Measurements from ENCODE around the gene SNX30. TPM values are rescaled to one million over a fixed set of nuclear protein-coding genes. Genes with fewer than 3 reads are reported as not detected.
A peak's percentile ranks its signal among the peaks of the same experiment; 100 is the strongest.

The SNX30 gene
- total RNA-seq, 1 donor from 2014 or later = 7.9 TPM

DNA sequence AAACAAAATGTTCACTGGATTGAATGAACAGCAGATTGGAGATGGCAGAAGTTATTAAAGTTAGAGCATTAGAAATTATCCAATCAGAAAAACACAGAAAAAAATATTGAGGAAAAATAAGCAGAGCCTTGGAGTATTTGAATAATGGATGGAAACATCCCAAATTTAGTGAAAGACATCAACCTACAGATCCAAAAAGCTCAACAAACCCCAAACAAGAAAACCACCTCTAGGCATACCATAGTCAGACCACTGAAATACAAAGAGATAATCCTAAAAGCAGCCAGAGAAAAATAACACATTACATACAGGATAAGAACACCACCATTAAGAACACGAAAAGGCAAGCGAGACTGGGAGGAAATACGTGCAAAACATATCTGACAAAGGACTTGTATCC lies 37.9 kb upstream of the SNX30 start:
- DNase-seq (ENCODE audit: extremely low spot score in 2 of 2) = no peak
- Histone ChIP-seq H3K4me3 (no peak overlapping the region), H3K27me3 (no peaks in the 10 kb centered on the region), H3K4me1 (peaks cover 17% of the 10 kb centered on the region), H3K9me3 (no peaks in the 10 kb centered on the region), H3K36me3 (peaks cover 0 to 4% of the 10 kb centered on the region in 2 donors), H3K27ac (no peak overlapping the region)
- intact Hi-C loops (cut with DNase I) = no loop called here
- TF ChIP-seq CTCF (IDR thresholded peaks at IDR 0.05) = no peak
- TF ChIP-seq POLR2A (IDR thresholded peaks at IDR 0.05) = no peak

- peak within 1 kb of the TSS; percentile 91 for H3K27ac ChIP-seq
- TF ChIP-seq POLR2AphosphoS5 (IDR thresholded peaks at IDR 0.05; ENCODE audit: insufficient read depth in 1 of 2, low read depth in 1 of 2) = peak; percentile 85 to 91
- peak in 1 of 2 donors; percentile 65 for TF ChIP-seq POLR2A (IDR thresholded peaks at IDR 0.05)
- TF ChIP-seq CTCF (IDR thresholded peaks at IDR 0.05) = no peak
- H3K4me1 ChIP-seq = peaks cover 22% of the 10 kb centered on the region
- DNase-seq (ENCODE audit: extremely low spot score in 2 of 2) = peak in 1 of 2 donors; percentile 96
- no peaks in the 10 kb centered on the region for H3K27me3 ChIP-seq
- intact Hi-C loops (cut with DNase I) = no loop called here
- peaks cover 0 to 4% of the 10 kb centered on the region in 2 donors for H3K36me3 ChIP-seq
- no peaks in the 10 kb centered on the region for H3K9me3 ChIP-seq
- peak within 1 kb of the TSS; percentile 72 to 88 for H3K4me3 ChIP-seq
These were observed 32.8 kb upstream of the SNX30 start, which contains the start of gene INIP for GRCh38 chr9:112717661-112718331. Gene INIP, minus strand, starts transcription at chr9:112718117. Its CDS starts 1,632 bp downstream, at chr9:112716485.

GRCh38 chr9:112719241-112719691 lies 31.3 kb upstream of the SNX30 start:
- no peak for DNase-seq (ENCODE audit: extremely low spot score in 2 of 2)
- H3K27me3 ChIP-seq = no peaks in the 10 kb centered on the region
- intact Hi-C loops (cut with DNase I) = no loop called here
- peaks cover 22% of the 10 kb centered on the region for H3K4me1 ChIP-seq
- H3K9me3 ChIP-seq = no peaks in the 10 kb centered on the region
- no peak overlapping the region for H3K4me3 ChIP-seq
- peaks cover 0 to 1% of the 10 kb centered on the region in 2 donors for H3K36me3 ChIP-seq
- peak overlapping the region; percentile 6 for H3K27ac ChIP-seq
- TF ChIP-seq CTCF (IDR thresholded peaks at IDR 0.05) (no peak), POLR2AphosphoS5 (IDR thresholded peaks at IDR 0.05; ENCODE audit: insufficient read depth in 1 of 2, low read depth in 1 of 2) (no peak), POLR2A (IDR thresholded peaks at IDR 0.05) (no peak)

DNA sequence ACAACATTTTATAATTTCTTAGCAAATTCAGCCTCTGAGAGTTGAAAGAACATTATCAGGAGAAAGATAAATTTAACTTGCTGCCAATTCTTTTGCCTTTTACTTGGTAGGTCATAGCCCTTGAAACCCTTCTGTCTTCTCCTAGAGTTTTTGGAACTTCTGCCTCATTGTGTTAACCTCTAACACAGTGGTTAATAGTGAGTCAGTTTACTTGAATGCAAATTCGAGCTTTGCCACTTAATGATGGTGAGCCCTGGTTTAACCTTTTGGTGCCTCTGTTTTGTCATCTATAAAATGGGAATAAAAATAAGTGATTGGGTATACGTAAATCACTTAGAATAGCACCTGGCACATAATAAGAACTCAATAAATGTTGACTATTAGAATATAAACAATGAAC lies 30.9 kb upstream of the SNX30 start:
- no peak overlapping the region for H3K4me3 ChIP-seq

More for the DNA sequence above, 30.9 kb upstream of the SNX30 start:
- TF ChIP-seq POLR2AphosphoS5 (IDR thresholded peaks at IDR 0.05; ENCODE audit: insufficient read depth in 1 of 2, low read depth in 1 of 2) (no peak), CTCF (IDR thresholded peaks at IDR 0.05) (no peak), POLR2A (IDR thresholded peaks at IDR 0.05) (no peak)
- Histone ChIP-seq H3K9me3 (no peaks in the 10 kb centered on the region), H3K27me3 (no peaks in the 10 kb centered on the region), H3K36me3 (no peaks in the 10 kb centered on the region), H3K4me1 (peaks cover 22% of the 10 kb centered on the region), H3K27ac (no peak overlapping the region)
- intact Hi-C loops (cut with DNase I) = no loop called here
- no peak for DNase-seq (ENCODE audit: extremely low spot score in 2 of 2)

Measured in vagina (tissue), 2 donors.